Activated CD4-positive, alpha-beta memory T cell treated with anti-CD3 and anti-CD28 coated beads, Interleukin-2, amount 10 ng/mL, durations not matched to agents 7 days and 5 days (primary cell): ENCODE data around the gene HSPB9. TPM values are rescaled to one million over a fixed set of nuclear protein-coding genes. Genes with fewer than 3 reads are reported as not detected.
"Not testable (repeated sequence)": the region's sequence is repeated elsewhere in the genome, so short reads cannot be mapped to it uniquely, and the experiment has no call there.

ENCODE experiments used
- CTCF ChIA-PET: fragments of 350-600 bp; sonication (Branson Sonifier 250); formaldehyde crosslinking; loops from one replicate; lab custom pipeline; 2021; ENCODE audit warnings: antibody characterized with exemption, inconsistent platforms; lab: Charles Lee
- POLR2A ChIA-PET: fragments of 350-600 bp; sonication (Branson Sonifier 250); formaldehyde crosslinking; loops from one replicate; lab custom pipeline; 2021; ENCODE audit warnings: antibody characterized with exemption; lab: Charles Lee
- DNase-seq: peaks from one replicate; pipeline ENCODE4 v3.0.0-alpha.2; 2020
- H3K27ac Mint-ChIP-seq: one replicate; pipeline ENCODE4 v1.8.0; 2021; ENCODE audit warnings: mild to moderate bottlenecking, mixed read lengths
- H3K27me3 Mint-ChIP-seq: one replicate; pipeline ENCODE4 v1.8.0; 2021; ENCODE audit warnings: mixed read lengths
- H3K36me3 Mint-ChIP-seq: one replicate; pipeline ENCODE4 v1.8.0; 2021; ENCODE audit warnings: low read depth, mixed read lengths
- H3K4me1 Mint-ChIP-seq: one replicate; pipeline ENCODE4 v1.8.0; 2021; ENCODE audit warnings: mixed read lengths
- H3K4me3 Mint-ChIP-seq: one replicate; pipeline ENCODE4 v1.8.0; 2021; ENCODE audit warnings: mild to moderate bottlenecking, mixed read lengths
- H3K9me3 Mint-ChIP-seq: one replicate; pipeline ENCODE4 v1.8.0; 2021; ENCODE audit warnings: mixed read lengths
- total RNA-seq, 2 experiments: library from RNA; stranded (reverse); gene quantifications; one replicate each; pipeline ENCODE4 v1.2.3, GENCODE V29; 2021

The HSPB9 gene
- total RNA-seq, 2 experiments from 2014 or later: 0.18 TPM; not detected in 1

- Mint-ChIP-seq H3K36me3 (peaks cover 35% of the 10 kb centered on the region), H3K4me1 (peaks cover 28% of the 10 kb centered on the region), H3K4me3 (no peak overlapping the region), H3K27ac (no peak overlapping the region), H3K27me3 (no peaks in the 10 kb centered on the region), H3K9me3 (no peaks in the 10 kb centered on the region)
- ChIA-PET POLR2A (interaction anchor here (0.8 to 1.6 kb wide), 3 partner anchors 9 to 31 kb away, joined by 3 to 5 read pairs (median 4); no protein-coding TSS in a partner anchor), CTCF (no interaction called here)
- no peak for DNase-seq
Observed at GRCh38 chr17:42138749-42139492, 16.3 kb downstream of the HSPB9 start.

- H3K4me1 Mint-ChIP-seq: peaks cover 17% of the 10 kb centered on the region
- peaks cover 33% of the 10 kb centered on the region for H3K36me3 Mint-ChIP-seq
- H3K27me3 Mint-ChIP-seq, DNase-seq, H3K4me3 Mint-ChIP-seq, H3K27ac Mint-ChIP-seq, H3K9me3 Mint-ChIP-seq, CTCF ChIA-PET: not testable (repeated sequence)
- POLR2A ChIA-PET: interaction anchor here (1.1 kb wide), 1 partner anchor 13 kb away, joined by 3 read pairs; no protein-coding TSS in a partner anchor
Observed at GRCh38 chr17:42140690-42141089, 18.1 kb downstream of the HSPB9 start.

- peaks cover 10% of the 10 kb centered on the region for H3K4me1 Mint-ChIP-seq
- H3K36me3 Mint-ChIP-seq: peaks cover 29% of the 10 kb centered on the region
- no peak overlapping the region for H3K27ac Mint-ChIP-seq
- CTCF ChIA-PET: interaction anchor here (0.9 kb wide), 1 partner anchor 9 kb away, joined by 3 read pairs; no protein-coding TSS in a partner anchor
- DNase-seq: no peak
- no peaks in the 10 kb centered on the region for H3K27me3 Mint-ChIP-seq
- no peak overlapping the region for H3K4me3 Mint-ChIP-seq
- POLR2A ChIA-PET: no interaction called here
- H3K9me3 Mint-ChIP-seq: no peaks in the 10 kb centered on the region
Observed at GRCh38 chr17:42141382-42141781, 18.8 kb downstream of the HSPB9 start.

GRCh38 chr17:42142371-42142896 lies 19.8 kb downstream of the HSPB9 start:
- no peak for DNase-seq
- no peak overlapping the region for H3K4me3 Mint-ChIP-seq
- POLR2A ChIA-PET: interaction anchor here (1.0 to 1.2 kb wide), 2 partner anchors 10 to 11 kb away, joined by 3 to 5 read pairs; no protein-coding TSS in a partner anchor
- CTCF ChIA-PET: no interaction called here
- peaks cover 6% of the 10 kb centered on the region for H3K4me1 Mint-ChIP-seq
- H3K27me3 Mint-ChIP-seq: no peaks in the 10 kb centered on the region
- H3K36me3 Mint-ChIP-seq: peaks cover 33% of the 10 kb centered on the region
- H3K9me3 Mint-ChIP-seq: no peaks in the 10 kb centered on the region
- H3K27ac Mint-ChIP-seq: no peak overlapping the region

GRCh38 chr17:42143138-42143537 lies 20.5 kb downstream of the HSPB9 start:
- H3K9me3 Mint-ChIP-seq, H3K4me3 Mint-ChIP-seq, H3K4me1 Mint-ChIP-seq, DNase-seq, CTCF ChIA-PET, H3K27me3 Mint-ChIP-seq, H3K27ac Mint-ChIP-seq: not testable (repeated sequence)
- POLR2A ChIA-PET: interaction anchor here (1.0 to 1.2 kb wide), 2 partner anchors 11 kb away, joined by 3 to 5 read pairs; no protein-coding TSS in a partner anchor
- H3K36me3 Mint-ChIP-seq: peaks cover 35% of the 10 kb centered on the region

GRCh38 chr17:42146911-42147607 lies 24.5 kb downstream of the HSPB9 start:
- no peak for DNase-seq
- ChIA-PET CTCF (no interaction called here), POLR2A (no interaction called here)
- Mint-ChIP-seq H3K4me1 (peaks cover 21% of the 10 kb centered on the region), H3K4me3 (no peak overlapping the region), H3K27ac (no peak overlapping the region), H3K9me3 (no peaks in the 10 kb centered on the region), H3K27me3 (no peaks in the 10 kb centered on the region), H3K36me3 (peaks cover 31% of the 10 kb centered on the region)

- H3K9me3 Mint-ChIP-seq: no peaks in the 10 kb centered on the region
- H3K36me3 Mint-ChIP-seq: peaks cover 16% of the 10 kb centered on the region
- H3K4me1 Mint-ChIP-seq: peaks cover 45% of the 10 kb centered on the region
- DNase-seq: no peak
- H3K27me3 Mint-ChIP-seq: no peaks in the 10 kb centered on the region
- H3K27ac Mint-ChIP-seq: peak overlapping the region; percentile 86
- ChIA-PET POLR2A (interaction anchor here (0.7 to 6.5 kb wide), 19 partner anchors 9 to 290 kb away, joined by 3 to 30 read pairs (median 3); partner anchors contain the start of genes CNP, DHX58, DNAJC7 and GHDC), CTCF (interaction anchor here (1.1 to 2.5 kb wide), 3 partner anchors 8 to 138 kb away, joined by 3 to 7 read pairs (median 6); partner anchors contain the start of genes DNAJC7 and KCNH4)
- peak overlapping the region; percentile 92 for H3K4me3 Mint-ChIP-seq
Observed at GRCh38 chr17:42153919-42154742, 31.5 kb downstream of the HSPB9 start.

GRCh38 chr17:42155614-42156045 lies 33.0 kb downstream of the HSPB9 start:
- no peaks in the 10 kb centered on the region for H3K9me3 Mint-ChIP-seq
- ChIA-PET POLR2A (interaction anchor here (0.7 to 6.5 kb wide), 5 partner anchors 24 to 233 kb away, joined by 3 to 30 read pairs (median 4); partner anchors contain the start of genes DHX58, KAT2A and KCNH4), CTCF (no interaction called here)
- peak overlapping the region; percentile 42 for H3K27ac Mint-ChIP-seq
- no peaks in the 10 kb centered on the region for H3K27me3 Mint-ChIP-seq
- H3K36me3 Mint-ChIP-seq: peaks cover 16% of the 10 kb centered on the region
- H3K4me3 Mint-ChIP-seq: peak overlapping the region; percentile 92
- no peak for DNase-seq
- H3K4me1 Mint-ChIP-seq: peaks cover 44% of the 10 kb centered on the region

- peaks cover under 1% of the 10 kb centered on the region for H3K36me3 Mint-ChIP-seq
- POLR2A ChIA-PET: no interaction called here
- CTCF ChIA-PET: no interaction called here
- peaks cover 14% of the 10 kb centered on the region for H3K4me1 Mint-ChIP-seq
- no peak overlapping the region for H3K4me3 Mint-ChIP-seq
- no peak for DNase-seq
- H3K27me3 Mint-ChIP-seq: no peaks in the 10 kb centered on the region
- H3K9me3 Mint-ChIP-seq: no peaks in the 10 kb centered on the region
- H3K27ac Mint-ChIP-seq: no peak overlapping the region
Observed at GRCh38 chr17:42159796-42160530, 37.4 kb downstream of the HSPB9 start.

- DNase-seq: no peak
- Mint-ChIP-seq H3K27ac (no peak overlapping the region), H3K9me3 (no peaks in the 10 kb centered on the region), H3K4me1 (peaks cover 8% of the 10 kb centered on the region), H3K4me3 (no peak overlapping the region), H3K27me3 (no peaks in the 10 kb centered on the region), H3K36me3 (no peaks in the 10 kb centered on the region)
- ChIA-PET POLR2A (no interaction called here), CTCF (no interaction called here)
Observed at GRCh38 chr17:42160531-42160910, 37.9 kb downstream of the HSPB9 start.

- peak; percentile 55 for DNase-seq
- Mint-ChIP-seq H3K36me3 (no peaks in the 10 kb centered on the region), H3K4me1 (no peaks in the 10 kb centered on the region), H3K9me3 (no peaks in the 10 kb centered on the region), H3K4me3 (no peak overlapping the region), H3K27me3 (no peaks in the 10 kb centered on the region), H3K27ac (no peak overlapping the region)
- CTCF ChIA-PET: interaction anchor here (0.8 to 1.8 kb wide), 6 partner anchors 9 to 60 kb away, joined by 3 to 4 read pairs (median 3); partner anchors contain the start of gene HCRT
- POLR2A ChIA-PET: no interaction called here
Observed at GRCh38 chr17:42163113-42163512, 40.5 kb downstream of the HSPB9 start.
